ENCODE measurements around the gene IQGAP1. TPM values are rescaled to one million over a fixed set of nuclear protein-coding genes. Genes with fewer than 3 reads are reported as not detected.

Gene IQGAP1
- total and polyA plus RNA-seq, 9 of the 15 experiments (the other 6 are each of a cell fraction or from before 2014, with no cell fraction given): 37.6 to 143 (median 77.7) TPM

- no peak for TF ChIP-seq FOXM1 (IDR thresholded peaks at IDR 0.05; ENCODE audit: low read depth)
- no peak for TF ChIP-seq FOXM1 (CRISPR knock-in tag; IDR thresholded peaks at IDR 0.05; ENCODE audit: low read depth)
- no peak for TF ChIP-seq ATF1 (CRISPR knock-in tag; IDR thresholded peaks at IDR 0.05)
- peak; percentile 49 for TF ChIP-seq ATF1 (tag; IDR thresholded peaks at IDR 0.05)
- peak in 1 of 2 experiments; percentile 81; a peak in 2 of 4 replicates for TF ChIP-seq HDAC1 (IDR thresholded peaks at IDR 0.05)
- TF ChIP-seq PBX2 (CRISPR knock-in tag; IDR thresholded peaks at IDR 0.05; ENCODE audit: low read depth): peak; percentile 90
- TF ChIP-seq PBX2 (tag; conservative IDR thresholded peaks at IDR 0.05; ENCODE audit: low read depth): peak; percentile 99
- peak; percentile 91 for TF ChIP-seq GABPA (tag; conservative IDR thresholded peaks at IDR 0.05; ENCODE audit: low read depth)
- no peak for TF ChIP-seq ZNF592 (IDR thresholded peaks at IDR 0.05)
- TF ChIP-seq ZNF197 (CRISPR knock-in tag; IDR thresholded peaks at IDR 0.05; ENCODE audit: low read depth): no peak
- TF ChIP-seq CCNT2 (IDR thresholded peaks at IDR 0.05; ENCODE audit: borderline replicate concordance, extremely low read depth, insufficient read length, low read depth, low read length): peak; percentile 36
- TF ChIP-seq HMGXB4 (CRISPR knock-in tag; IDR thresholded peaks at IDR 0.05): 0 out of 2 replicates have a peak, but pooled peaks have one; percentile 36
- TF ChIP-seq TBP (optimal IDR thresholded peaks at IDR 0.05; ENCODE audit: low read depth, low read length): peak; percentile 22
- TF ChIP-seq FOSL1 (tag; conservative IDR thresholded peaks at IDR 0.05): 0 out of 2 replicates have a peak, but pooled peaks have one; percentile 29
- no peak for TF ChIP-seq C11orf30 (IDR thresholded peaks at IDR 0.05; ENCODE audit: low read depth)
- TF ChIP-seq UBTF (IDR thresholded peaks at IDR 0.05; ENCODE audit: borderline replicate concordance in 1 of 2, low read depth in 2 of 2, low read length in 2 of 2): peak; percentile 69 to 89; a peak in 3 of 4 replicates
Measured at GRCh38 chr15:90352107-90352893, 35.7 kb upstream of the IQGAP1 start, which contains the start of gene ZNF774 (continued).
